Sigmoid colon (tissue), 4 donors: ENCODE results near the gene PCNX3.

Experiments used
- EP300 ChIP-seq, 4 donors: sonication (generic); formaldehyde crosslinking; IDR thresholded peaks; one replicate each; pipeline ENCODE4 v1.6.1; 2017; ENCODE audit warnings: antibody characterized with exemption in 4 of 4
- POLR2A ChIP-seq, 2 donors: fragments of 450-650 bp; IDR thresholded peaks; one replicate each; pipeline ENCODE4 v1.6.1; 2016; ENCODE audit warnings: antibody characterized with exemption in 2 of 2, mild to moderate bottlenecking in 2 of 2, moderate library complexity in 2 of 2
- POLR2AphosphoS5 ChIP-seq, 4 donors: sonication (generic); formaldehyde crosslinking; IDR thresholded peaks; one replicate each; pipeline ENCODE4 v1.6.1; 2017; ENCODE audit warnings: antibody characterized with exemption in 4 of 4
- TF ChIP-seq, protein P1 (sequence below), 4 experiments: fragments of 450-650 bp in 3 of 4; fragments of 200-600 bp in 1 of 4; IDR thresholded peaks; one replicate each; pipeline ENCODE4 v1.5.1; 2016 to 2019; ENCODE audit warnings: antibody characterized with exemption in 4 of 4, mild to moderate bottlenecking in 3 of 4, moderate library complexity in 2 of 4

DNA sequence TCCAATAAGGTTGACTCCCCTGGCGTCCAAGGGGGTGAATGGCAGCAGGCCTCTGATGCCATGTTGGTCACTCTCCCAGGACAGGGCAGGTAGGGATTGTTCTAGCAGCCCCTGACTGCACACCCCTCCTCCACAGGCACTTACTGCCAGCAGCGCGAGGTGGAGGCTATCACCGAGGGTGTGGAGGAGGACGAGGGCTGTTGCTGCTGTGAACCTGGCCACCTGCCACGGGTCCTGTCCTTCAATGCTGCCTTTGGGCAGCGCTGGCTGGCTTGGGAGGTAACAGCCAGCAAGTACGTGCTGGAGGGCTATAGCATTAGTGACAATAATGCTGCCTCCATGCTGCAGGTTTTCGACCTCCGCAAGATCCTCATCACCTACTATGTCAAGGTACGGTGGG lies 14.6 kb downstream of the PCNX3 start:
- TF ChIP-seq, protein P1, sequence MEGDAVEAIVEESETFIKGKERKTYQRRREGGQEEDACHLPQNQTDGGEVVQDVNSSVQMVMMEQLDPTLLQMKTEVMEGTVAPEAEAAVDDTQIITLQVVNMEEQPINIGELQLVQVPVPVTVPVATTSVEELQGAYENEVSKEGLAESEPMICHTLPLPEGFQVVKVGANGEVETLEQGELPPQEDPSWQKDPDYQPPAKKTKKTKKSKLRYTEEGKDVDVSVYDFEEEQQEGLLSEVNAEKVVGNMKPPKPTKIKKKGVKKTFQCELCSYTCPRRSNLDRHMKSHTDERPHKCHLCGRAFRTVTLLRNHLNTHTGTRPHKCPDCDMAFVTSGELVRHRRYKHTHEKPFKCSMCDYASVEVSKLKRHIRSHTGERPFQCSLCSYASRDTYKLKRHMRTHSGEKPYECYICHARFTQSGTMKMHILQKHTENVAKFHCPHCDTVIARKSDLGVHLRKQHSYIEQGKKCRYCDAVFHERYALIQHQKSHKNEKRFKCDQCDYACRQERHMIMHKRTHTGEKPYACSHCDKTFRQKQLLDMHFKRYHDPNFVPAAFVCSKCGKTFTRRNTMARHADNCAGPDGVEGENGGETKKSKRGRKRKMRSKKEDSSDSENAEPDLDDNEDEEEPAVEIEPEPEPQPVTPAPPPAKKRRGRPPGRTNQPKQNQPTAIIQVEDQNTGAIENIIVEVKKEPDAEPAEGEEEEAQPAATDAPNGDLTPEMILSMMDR (IDR thresholded peaks at IDR 0.05): no peak
- TF ChIP-seq POLR2A (IDR thresholded peaks at IDR 0.05) (no peak), POLR2AphosphoS5 (IDR thresholded peaks at IDR 0.05) (no peak), EP300 (IDR thresholded peaks at IDR 0.05) (no peak)
